Osteoblast (primary cell): ENCODE results near the gene NOCT. TPM values are rescaled to one million over a fixed set of nuclear protein-coding genes. Genes with fewer than 3 reads are reported as not detected.
"Not testable (repeated sequence)": the region's sequence is repeated elsewhere in the genome, so short reads cannot be mapped to it uniquely, and the experiment has no call there.

Experiments
- DNase-seq: peaks from one replicate; pipeline ENCODE4 v3.0.0; 2011; ENCODE audit warnings: low spot score, mixed read lengths; ENCODE audit not compliant: insufficient read length; ENCODE audit errors: missing footprints
- H2AFZ ChIP-seq: 2 replicates; pipeline ENCODE4 v1.6.0; 2011; ENCODE audit warnings: mild to moderate bottlenecking, low read length
- H3K27ac ChIP-seq: 2 replicates; pipeline ENCODE4 v1.5.1; 2011; ENCODE audit warnings: mild to moderate bottlenecking, low read depth, low read length, moderate library complexity
- H3K27me3 ChIP-seq: 2 replicates; pipeline ENCODE4 v1.6.0; 2012; ENCODE audit warnings: mild to moderate bottlenecking, control low read depth, inconsistent platforms, low read length, moderate library complexity; ENCODE audit not compliant: insufficient read depth
- H3K36me3 ChIP-seq: 2 replicates; pipeline ENCODE4 v1.5.1; 2011; ENCODE audit warnings: mild to moderate bottlenecking, low read length, control low read depth, moderate library complexity; ENCODE audit not compliant: insufficient read depth
- H3K4me1 ChIP-seq: 2 replicates; pipeline ENCODE4 v1.5.1; 2011; ENCODE audit warnings: mild to moderate bottlenecking, low read length, control low read depth, moderate library complexity; ENCODE audit not compliant: insufficient read depth
- H3K4me2 ChIP-seq: 2 replicates; pipeline ENCODE4 v1.6.0; 2011; ENCODE audit warnings: mild to moderate bottlenecking, low read length; ENCODE audit not compliant: insufficient read depth
- H3K4me3 ChIP-seq: fragments of 200-600 bp; sonication (generic); 3 replicates; pipeline ENCODE4 v1.5.1; 2012; ENCODE audit warnings: mild to moderate bottlenecking, low read length, inconsistent platforms; ENCODE audit not compliant: insufficient read depth
- H3K79me2 ChIP-seq: 2 replicates; pipeline ENCODE4 v1.6.0; 2012; ENCODE audit warnings: mild to moderate bottlenecking, low read length, control low read depth, inconsistent platforms; ENCODE audit not compliant: insufficient read depth
- H3K9me3 ChIP-seq: 2 replicates; pipeline ENCODE4 v1.5.1; 2011; ENCODE audit warnings: low read depth, low read length, control low read depth
- H4K20me1 ChIP-seq: 2 replicates; pipeline ENCODE4 v1.6.0; 2012; ENCODE audit warnings: mild to moderate bottlenecking, low read length, control low read depth; ENCODE audit not compliant: insufficient read depth
- CTCF ChIP-seq: IDR thresholded peaks from 2 replicates; pipeline ENCODE4 v1.5.1; 2011; ENCODE audit warnings: mild to moderate bottlenecking, low read depth, low read length, moderate library complexity; ENCODE audit errors: extremely low read depth
- total RNA-seq: library from RNA; depleted of rRNA; stranded (reverse); fragments of >200 nt; gene quantifications from 2 replicates; pipeline ENCODE4 v1.2.3, GENCODE V29; 2012

The NOCT gene
- total RNA-seq, 1 donor, result 18.1 TPM

- Histone ChIP-seq H4K20me1 (peaks cover 19% of the 10 kb centered on the region), H3K4me1 (peaks cover 14% of the 10 kb centered on the region), H3K4me2 (no peak overlapping the region), H3K4me3 (no peak overlapping the region), H3K27me3 (no peaks in the 10 kb centered on the region), H3K9me3 (no peaks in the 10 kb centered on the region), H3K36me3 (peaks cover 13% of the 10 kb centered on the region), H2AFZ (no peak overlapping the region), H3K27ac (no peak overlapping the region), H3K79me2 (peaks cover 25% of the 10 kb centered on the region)
- no peak for TF ChIP-seq CTCF
- DNase-seq, result no peak
Measured at GRCh38 chr4:139054791-139055505, 39.4 kb downstream of the NOCT start.

DNA sequence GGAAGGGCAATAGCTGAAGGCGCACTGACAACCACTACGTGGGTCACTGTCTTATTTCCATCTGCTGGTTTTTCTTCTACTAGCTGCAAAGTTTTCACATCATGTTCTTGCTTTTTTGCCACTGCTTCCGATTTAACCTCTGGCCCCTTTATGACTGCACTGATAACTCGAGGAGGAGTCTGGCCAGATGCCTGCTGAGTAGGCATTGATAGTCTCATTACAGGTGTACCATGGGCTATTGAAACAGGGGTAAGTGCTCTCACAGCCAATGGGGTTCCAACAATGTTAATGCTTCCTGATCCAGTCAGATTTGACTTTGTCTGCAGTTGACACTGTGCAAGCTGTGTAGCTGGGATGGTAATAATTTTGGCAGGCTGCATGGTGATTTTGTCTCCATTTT, 43.4 kb downstream of the NOCT start:
- H2AFZ ChIP-seq, DNase-seq, H3K4me1 ChIP-seq, H3K27ac ChIP-seq, H3K27me3 ChIP-seq, H3K4me2 ChIP-seq, H3K9me3 ChIP-seq, H3K4me3 ChIP-seq: not testable (repeated sequence)
- Histone ChIP-seq H4K20me1 (peaks cover 13% of the 10 kb centered on the region), H3K79me2 (peaks cover 14% of the 10 kb centered on the region), H3K36me3 (peaks cover 42% of the 10 kb centered on the region)

DNA sequence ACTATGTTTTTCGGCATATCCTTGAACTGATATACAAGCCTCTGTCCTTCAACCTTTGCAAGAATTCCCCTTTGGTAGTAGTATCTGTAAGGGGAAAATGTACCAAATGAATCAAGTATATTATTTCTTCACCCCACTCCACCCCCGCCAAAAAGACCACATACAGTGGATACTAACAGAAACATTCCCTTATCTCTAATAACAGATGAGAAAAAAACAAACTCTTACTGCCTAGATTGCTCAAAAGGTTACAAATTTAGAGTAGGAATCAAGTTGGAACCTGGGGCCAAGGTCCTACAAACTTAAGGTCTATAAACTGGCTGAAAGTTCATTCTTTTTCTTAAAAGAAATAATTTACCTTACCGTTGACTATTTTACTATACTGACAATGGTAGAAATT, 45.0 kb downstream of the NOCT start:
- Histone ChIP-seq H3K9me3 (no peaks in the 10 kb centered on the region), H3K4me1 (no peaks in the 10 kb centered on the region), H3K4me2 (no peak overlapping the region), H3K4me3 (no peak overlapping the region), H3K79me2 (peaks cover 7% of the 10 kb centered on the region), H3K27me3 (no peaks in the 10 kb centered on the region), H3K27ac (no peak overlapping the region), H3K36me3 (peaks cover 51% of the 10 kb centered on the region), H2AFZ (no peak overlapping the region), H4K20me1 (peaks cover 5% of the 10 kb centered on the region)
- TF ChIP-seq CTCF, result no peak
- DNase-seq, result no peak

DNA sequence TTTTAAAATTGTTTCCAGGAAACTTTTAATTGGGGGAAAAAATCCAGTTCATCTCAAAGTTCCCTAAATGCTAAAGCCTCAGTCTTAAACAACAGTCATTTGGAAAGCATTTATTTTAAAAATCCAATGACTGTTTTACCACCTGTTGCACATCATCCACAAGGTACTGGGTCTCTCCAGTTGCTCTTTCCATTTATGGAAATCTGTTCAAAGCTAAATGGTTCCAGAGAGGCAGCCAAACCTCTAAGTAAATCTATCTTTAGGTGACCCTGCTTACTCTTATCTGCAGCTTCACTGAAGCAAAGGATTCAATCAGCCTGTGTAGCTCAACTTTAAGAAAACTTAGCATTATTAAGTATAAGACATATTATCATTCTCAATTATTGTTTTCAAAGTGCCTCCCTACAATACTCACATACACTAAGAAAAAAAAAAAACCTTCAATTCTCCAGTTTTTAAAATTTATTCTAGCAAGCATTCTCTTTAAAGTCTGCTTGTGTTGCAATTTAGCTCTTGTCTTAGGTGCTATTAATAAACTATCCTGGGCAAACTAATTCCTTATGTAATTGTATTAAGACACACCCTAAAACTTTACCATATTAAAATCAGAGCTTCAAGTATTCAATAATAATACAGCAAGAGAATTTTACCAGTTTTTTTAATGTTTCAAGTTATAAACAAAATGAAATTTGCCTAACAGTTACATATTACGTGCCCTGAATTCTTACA, 60.6 kb downstream of the NOCT start:
- H3K9me3 ChIP-seq, result no peaks in the 10 kb centered on the region
- no peak for TF ChIP-seq CTCF
- H3K4me1 ChIP-seq, result no peaks in the 10 kb centered on the region
- peaks cover 86% of the 10 kb centered on the region for H3K79me2 ChIP-seq
- no peak overlapping the region for H3K4me2 ChIP-seq
- H3K27me3 ChIP-seq, result no peaks in the 10 kb centered on the region
- no peak overlapping the region for H3K27ac ChIP-seq
- H3K36me3 ChIP-seq, result no peaks in the 10 kb centered on the region
- no peak overlapping the region for H2AFZ ChIP-seq
- no peak for DNase-seq
- no peak overlapping the region for H3K4me3 ChIP-seq
- peaks cover 35% of the 10 kb centered on the region for H4K20me1 ChIP-seq
